DMS153 treated with DMSO at 0.1 percent for 48 hours (cell line): Measurements from ENCODE around the gene NR3C2.
"Not testable (repeated sequence)": the region's sequence is repeated elsewhere in the genome, so short reads cannot be mapped to it uniquely, and the experiment has no call there.

Experiments
- DNase-seq: peaks from one replicate; lab custom pipeline; 2025; ENCODE audit not compliant: unreplicated experiment; lab: John Stamatoyannopoulos, UW

The NR3C2 gene

GRCh38 chr4:148225639-148226038 lies 216.6 kb downstream of the NR3C2 start:
- DNase-seq = no peak

GRCh38 chr4:148224476-148224875 lies 217.7 kb downstream of the NR3C2 start:
- no peak for DNase-seq

- DNase-seq = no peak
These were observed 219.1 kb downstream of the NR3C2 start for GRCh38 chr4:148222991-148223660.

GRCh38 chr4:148216866-148217814 lies 225.1 kb downstream of the NR3C2 start:
- DNase-seq = no peak

- DNase-seq = no peak
These were observed 225.9 kb downstream of the NR3C2 start for GRCh38 chr4:148216321-148216720.

GRCh38 chr4:148215202-148215601 lies 227.0 kb downstream of the NR3C2 start:
- no peak for DNase-seq

- DNase-seq = no peak
These were observed 227.6 kb downstream of the NR3C2 start for GRCh38 chr4:148214529-148215166.

- no peak for DNase-seq
These were observed 230.7 kb downstream of the NR3C2 start for GRCh38 chr4:148211533-148211932.

- no peak for DNase-seq
These were observed 231.6 kb downstream of the NR3C2 start for GRCh38 chr4:148210661-148211060.

GRCh38 chr4:148207068-148207467 lies 235.1 kb downstream of the NR3C2 start:
- DNase-seq = no peak

GRCh38 chr4:148205476-148205875 lies 236.7 kb downstream of the NR3C2 start:
- DNase-seq = no peak

- DNase-seq = no peak
These were observed 237.3 kb downstream of the NR3C2 start for GRCh38 chr4:148204892-148205291.

GRCh38 chr4:148204171-148204570 lies 238.0 kb downstream of the NR3C2 start:
- no peak for DNase-seq

GRCh38 chr4:148203056-148203898 lies 238.9 kb downstream of the NR3C2 start:
- DNase-seq = no peak

GRCh38 chr4:148200960-148201359 lies 241.3 kb downstream of the NR3C2 start:
- DNase-seq = no peak

GRCh38 chr4:148196164-148196563 lies 246.1 kb downstream of the NR3C2 start:
- DNase-seq = no peak

GRCh38 chr4:148192526-148192925 lies 249.7 kb downstream of the NR3C2 start:
- DNase-seq = no peak

GRCh38 chr4:148187454-148188222 lies 254.6 kb downstream of the NR3C2 start:
- not testable (repeated sequence) for DNase-seq

- no peak for DNase-seq
These were observed 257.3 kb downstream of the NR3C2 start for GRCh38 chr4:148184922-148185321.
